ENCODE measurements around the gene WDHD1. TPM values are rescaled to one million over a fixed set of nuclear protein-coding genes. Genes with fewer than 3 reads are reported as not detected.
"Not testable (repeated sequence)": the region's sequence is repeated elsewhere in the genome, so short reads cannot be mapped to it uniquely, and the experiment has no call there.

Gene WDHD1
- total and polyA plus RNA-seq, 4 donors = 5.4 to 9.2 (median 7.8) TPM

- Histone ChIP-seq H3K9me3 (ENCODE audit: control insufficient read depth, insufficient read depth, low read length) (no peaks in the 10 kb centered on the region), H3K27me3 (ENCODE audit: control insufficient read depth, insufficient read depth, low read length) (no peaks in the 10 kb centered on the region), H3K4me3 (ENCODE audit: low read depth, low read length) (no peak overlapping the region), H3K36me3 (ENCODE audit: control insufficient read depth, insufficient read depth, low read length) (no peaks in the 10 kb centered on the region), H3K4me1 (ENCODE audit: control insufficient read depth, insufficient read depth, low read length) (no peaks in the 10 kb centered on the region), H3K27ac (ENCODE audit: low read depth, low read length) (no peak overlapping the region)
- WGBS (ENCODE audit: insufficient coverage) = 100% methylated on average over 1 of the region's 4 CpGs
- no peak for DNase-seq (ENCODE audit: low read depth in 4 of 6, low spot score in 6 of 6)
Observed at GRCh38 chr14:54976316-54976715, 50.6 kb downstream of the WDHD1 start.

GRCh38 chr14:54975856-54976255 is 51.0 kb downstream of the WDHD1 start:
- Histone ChIP-seq H3K9me3 (ENCODE audit: control insufficient read depth, insufficient read depth, low read length) (no peaks in the 10 kb centered on the region), H3K4me1 (ENCODE audit: control insufficient read depth, insufficient read depth, low read length) (no peaks in the 10 kb centered on the region), H3K36me3 (ENCODE audit: control insufficient read depth, insufficient read depth, low read length) (no peaks in the 10 kb centered on the region), H3K4me3 (ENCODE audit: low read depth, low read length) (no peak overlapping the region), H3K27me3 (ENCODE audit: control insufficient read depth, insufficient read depth, low read length) (no peaks in the 10 kb centered on the region), H3K27ac (ENCODE audit: low read depth, low read length) (no peak overlapping the region)
- 100% methylated on average over 1 of the region's 3 CpGs for WGBS (ENCODE audit: insufficient coverage)
- no peak for DNase-seq (ENCODE audit: low read depth in 4 of 6, low spot score in 6 of 6)

- Histone ChIP-seq H3K9me3 (ENCODE audit: control insufficient read depth, insufficient read depth, low read length) (no peaks in the 10 kb centered on the region), H3K27me3 (ENCODE audit: control insufficient read depth, insufficient read depth, low read length) (no peaks in the 10 kb centered on the region), H3K36me3 (ENCODE audit: control insufficient read depth, insufficient read depth, low read length) (no peaks in the 10 kb centered on the region), H3K4me1 (ENCODE audit: control insufficient read depth, insufficient read depth, low read length) (no peaks in the 10 kb centered on the region), H3K4me3 (ENCODE audit: low read depth, low read length) (no peak overlapping the region), H3K27ac (ENCODE audit: low read depth, low read length) (no peak overlapping the region)
- DNase-seq (ENCODE audit: low read depth in 4 of 6, low spot score in 6 of 6) = no peak
- WGBS (ENCODE audit: insufficient coverage) = 95% methylated on average over 2 of the region's 5 CpGs
Observed at GRCh38 chr14:54974788-54975414, 52.0 kb downstream of the WDHD1 start.

GRCh38 chr14:54967496-54967895 is 59.4 kb downstream of the WDHD1 start:
- H3K4me1 ChIP-seq (ENCODE audit: control insufficient read depth, insufficient read depth, low read length) = no peaks in the 10 kb centered on the region
- 98% methylated on average over 4 of the region's 4 CpGs for WGBS (ENCODE audit: insufficient coverage)
- no peaks in the 10 kb centered on the region for H3K9me3 ChIP-seq (ENCODE audit: control insufficient read depth, insufficient read depth, low read length)
- DNase-seq (ENCODE audit: low read depth in 4 of 6, low spot score in 6 of 6) = no peak
- H3K27me3 ChIP-seq (ENCODE audit: control insufficient read depth, insufficient read depth, low read length) = no peaks in the 10 kb centered on the region
- no peaks in the 10 kb centered on the region for H3K36me3 ChIP-seq (ENCODE audit: control insufficient read depth, insufficient read depth, low read length)
- H3K4me3 ChIP-seq (ENCODE audit: low read depth, low read length) = no peak overlapping the region
- H3K27ac ChIP-seq (ENCODE audit: low read depth, low read length) = no peak overlapping the region

GRCh38 chr14:54955143-54955542 is 71.8 kb downstream of the WDHD1 start:
- no peaks in the 10 kb centered on the region for H3K4me1 ChIP-seq (ENCODE audit: control insufficient read depth, insufficient read depth, low read length)
- H3K4me3 ChIP-seq (ENCODE audit: low read depth, low read length) = no peak overlapping the region
- no peaks in the 10 kb centered on the region for H3K9me3 ChIP-seq (ENCODE audit: control insufficient read depth, insufficient read depth, low read length)
- no peak overlapping the region for H3K27ac ChIP-seq (ENCODE audit: low read depth, low read length)
- H3K27me3 ChIP-seq (ENCODE audit: control insufficient read depth, insufficient read depth, low read length) = no peaks in the 10 kb centered on the region
- no peaks in the 10 kb centered on the region for H3K36me3 ChIP-seq (ENCODE audit: control insufficient read depth, insufficient read depth, low read length)
- DNase-seq (ENCODE audit: low read depth in 4 of 6, low spot score in 6 of 6) = no peak

- not testable (repeated sequence) for DNase-seq (ENCODE audit: low read depth in 4 of 6, low spot score in 6 of 6); H3K27ac ChIP-seq (ENCODE audit: low read depth, low read length); H3K36me3 ChIP-seq (ENCODE audit: control insufficient read depth, insufficient read depth, low read length); H3K4me3 ChIP-seq (ENCODE audit: low read depth, low read length); H3K27me3 ChIP-seq (ENCODE audit: control insufficient read depth, insufficient read depth, low read length); H3K4me1 ChIP-seq (ENCODE audit: control insufficient read depth, insufficient read depth, low read length); H3K9me3 ChIP-seq (ENCODE audit: control insufficient read depth, insufficient read depth, low read length)
- WGBS (ENCODE audit: insufficient coverage) = no CpG with 5 or more reads among the region's 3 CpGs
Observed at GRCh38 chr14:54953609-54954008, 73.3 kb downstream of the WDHD1 start.

- not testable (repeated sequence) for H3K27me3 ChIP-seq (ENCODE audit: control insufficient read depth, insufficient read depth, low read length); H3K36me3 ChIP-seq (ENCODE audit: control insufficient read depth, insufficient read depth, low read length); H3K4me1 ChIP-seq (ENCODE audit: control insufficient read depth, insufficient read depth, low read length); H3K9me3 ChIP-seq (ENCODE audit: control insufficient read depth, insufficient read depth, low read length); DNase-seq (ENCODE audit: low read depth in 4 of 6, low spot score in 6 of 6); H3K27ac ChIP-seq (ENCODE audit: low read depth, low read length); H3K4me3 ChIP-seq (ENCODE audit: low read depth, low read length)
- whole genome bisulfite sequencing (ENCODE audit: insufficient coverage) = no CpG with 5 or more reads among the region's 1 CpG
Observed at GRCh38 chr14:54952803-54953202, 74.1 kb downstream of the WDHD1 start.

GRCh38 chr14:54947230-54947629 is 79.7 kb downstream of the WDHD1 start:
- DNase-seq (ENCODE audit: low read depth in 4 of 6, low spot score in 6 of 6) = no peak
- H3K27me3 ChIP-seq (ENCODE audit: control insufficient read depth, insufficient read depth, low read length) = no peaks in the 10 kb centered on the region
- peaks cover 4% of the 10 kb centered on the region for H3K36me3 ChIP-seq (ENCODE audit: control insufficient read depth, insufficient read depth, low read length)
- H3K27ac ChIP-seq (ENCODE audit: low read depth, low read length) = no peak overlapping the region
- H3K4me3 ChIP-seq (ENCODE audit: low read depth, low read length) = no peak overlapping the region
- 100% methylated on average over 1 of the region's 3 CpGs for WGBS (ENCODE audit: insufficient coverage)
- H3K9me3 ChIP-seq (ENCODE audit: control insufficient read depth, insufficient read depth, low read length) = no peaks in the 10 kb centered on the region
- H3K4me1 ChIP-seq (ENCODE audit: control insufficient read depth, insufficient read depth, low read length) = no peaks in the 10 kb centered on the region

GRCh38 chr14:54946500-54946899 is 80.4 kb downstream of the WDHD1 start:
- DNase-seq (ENCODE audit: low read depth in 4 of 6, low spot score in 6 of 6) = no peak
- Histone ChIP-seq H3K27me3 (ENCODE audit: control insufficient read depth, insufficient read depth, low read length) (no peaks in the 10 kb centered on the region), H3K4me1 (ENCODE audit: control insufficient read depth, insufficient read depth, low read length) (no peaks in the 10 kb centered on the region), H3K9me3 (ENCODE audit: control insufficient read depth, insufficient read depth, low read length) (no peaks in the 10 kb centered on the region), H3K27ac (ENCODE audit: low read depth, low read length) (no peak overlapping the region), H3K36me3 (ENCODE audit: control insufficient read depth, insufficient read depth, low read length) (peaks cover 4% of the 10 kb centered on the region), H3K4me3 (ENCODE audit: low read depth, low read length) (no peak overlapping the region)
- 100% methylated on average over 4 of the region's 4 CpGs for WGBS (ENCODE audit: insufficient coverage)

- Histone ChIP-seq H3K36me3 (ENCODE audit: control insufficient read depth, insufficient read depth, low read length) (peaks cover 4% of the 10 kb centered on the region), H3K9me3 (ENCODE audit: control insufficient read depth, insufficient read depth, low read length) (no peaks in the 10 kb centered on the region), H3K4me1 (ENCODE audit: control insufficient read depth, insufficient read depth, low read length) (no peaks in the 10 kb centered on the region), H3K27ac (ENCODE audit: low read depth, low read length) (no peak overlapping the region), H3K4me3 (ENCODE audit: low read depth, low read length) (no peak overlapping the region), H3K27me3 (ENCODE audit: control insufficient read depth, insufficient read depth, low read length) (no peaks in the 10 kb centered on the region)
- no peak for DNase-seq (ENCODE audit: low read depth in 4 of 6, low spot score in 6 of 6)
- WGBS (ENCODE audit: insufficient coverage) = 71% methylated on average over 9 of the region's 9 CpGs
Observed at GRCh38 chr14:54944737-54945391, 82.0 kb downstream of the WDHD1 start.

Data from spinal cord (tissue), 10 donors.